Measurements from ENCODE around the gene MTRR.

The MTRR gene

DNA sequence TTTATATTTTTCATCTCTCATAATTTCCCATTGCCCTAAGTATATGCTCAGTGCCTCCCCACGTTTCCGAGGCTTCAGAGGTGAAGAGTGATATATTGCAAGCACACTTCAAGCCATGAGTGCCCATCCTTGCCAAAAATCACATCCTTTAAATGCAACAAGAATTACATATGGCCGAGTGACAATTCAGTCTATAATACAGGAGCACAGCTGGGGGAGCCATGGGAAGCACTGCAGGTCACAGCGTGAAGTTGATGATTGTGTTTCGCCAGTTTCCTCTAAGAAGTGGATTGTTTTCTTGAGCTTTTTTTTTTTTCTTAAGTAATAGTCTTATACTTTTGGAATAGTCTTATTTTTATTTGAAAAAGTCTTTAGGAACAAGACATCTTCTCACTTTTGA, 61.1 kb downstream of the MTRR start:
- H3K27ac ChIP-seq = no peak overlapping the region
- no peak for DNase-seq (ENCODE audit: low read depth, low spot score)

DNA sequence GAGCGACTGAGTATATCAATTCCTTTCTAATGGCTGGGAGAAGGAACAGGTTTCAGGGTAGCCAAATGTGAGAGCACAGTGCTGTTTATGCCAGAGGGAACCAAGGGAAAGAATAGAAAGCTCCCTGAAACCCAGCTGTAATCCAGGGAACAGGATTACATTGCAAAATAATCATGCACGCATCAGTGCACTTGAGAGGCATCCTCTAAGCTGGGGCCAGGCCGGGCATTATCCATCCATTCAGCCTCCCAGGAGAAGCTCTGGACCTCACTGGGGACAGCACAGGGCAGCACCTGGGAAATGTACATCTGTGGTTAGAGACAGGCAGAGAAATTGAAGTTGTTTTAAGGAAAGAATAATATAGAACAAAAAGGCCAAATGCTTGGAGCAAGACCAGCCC, 72.7 kb downstream of the MTRR start:
- DNase-seq (ENCODE audit: low read depth, low spot score) = no peak

DNA sequence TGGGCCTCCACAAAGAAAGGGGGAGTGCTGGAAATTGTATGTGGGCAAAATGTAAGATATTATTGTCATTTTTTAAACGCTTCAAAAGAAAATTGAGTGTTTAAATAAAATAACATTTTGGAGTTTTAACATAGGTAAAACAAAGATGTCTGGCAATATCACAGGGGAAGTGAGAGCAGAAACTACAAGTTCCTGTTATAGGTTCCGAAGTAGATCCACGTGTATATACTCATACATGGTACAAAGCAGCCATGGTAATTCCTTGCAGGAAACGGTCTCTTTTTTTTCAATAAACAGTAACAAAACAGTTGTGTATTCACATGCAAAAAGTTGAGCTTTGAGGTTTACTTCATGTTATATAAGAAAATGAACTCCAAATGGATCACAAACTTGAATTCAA, 78.4 kb downstream of the MTRR start:
- H3K27ac ChIP-seq = no peak overlapping the region
- no peak for DNase-seq (ENCODE audit: low read depth, low spot score)

More for the DNA sequence above, 72.7 kb downstream of the MTRR start:
- no peak overlapping the region for H3K27ac ChIP-seq

Data from epithelial cell of prostate (primary cell).